ENCODE results near the gene SLC35F4.

GRCh38 chr14:57747036-57747435 lies 118.9 kb downstream of the SLC35F4 start:
- TF ChIP-seq CREB1 (IDR thresholded peaks at IDR 0.05; ENCODE audit: low read depth) (no peak), YY1 (IDR thresholded peaks at IDR 0.05; ENCODE audit: low read depth, low read length) (no peak), ESRRA (IDR thresholded peaks at IDR 0.05; ENCODE audit: low read length) (no peak), CTCF (IDR thresholded peaks at IDR 0.05 in 2 of 3, conservative IDR thresholded peaks at IDR 0.05 in 1 of 3; ENCODE audit: control insufficient read depth in 2 of 3, extremely low read depth in 1 of 3, insufficient read depth in 1 of 3, low read depth in 3 of 3, low read length in 3 of 3) (no peak), TAF1 (IDR thresholded peaks at IDR 0.05; ENCODE audit: borderline replicate concordance, low read depth, low read length) (no peak), EZH2 (IDR thresholded peaks at IDR 0.05; ENCODE audit: borderline replicate concordance, control insufficient read depth, low read depth, low read length) (no peak), KDM1A (IDR thresholded peaks at IDR 0.05; ENCODE audit: borderline replicate concordance) (no peak)
